ENCODE data around the gene KCTD21.
"Not testable (repeated sequence)": the region's sequence is repeated elsewhere in the genome, so short reads cannot be mapped to it uniquely, and the experiment has no call there.

KCTD21 gene, protein sequence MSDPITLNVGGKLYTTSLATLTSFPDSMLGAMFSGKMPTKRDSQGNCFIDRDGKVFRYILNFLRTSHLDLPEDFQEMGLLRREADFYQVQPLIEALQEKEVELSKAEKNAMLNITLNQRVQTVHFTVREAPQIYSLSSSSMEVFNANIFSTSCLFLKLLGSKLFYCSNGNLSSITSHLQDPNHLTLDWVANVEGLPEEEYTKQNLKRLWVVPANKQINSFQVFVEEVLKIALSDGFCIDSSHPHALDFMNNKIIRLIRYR

DNA sequence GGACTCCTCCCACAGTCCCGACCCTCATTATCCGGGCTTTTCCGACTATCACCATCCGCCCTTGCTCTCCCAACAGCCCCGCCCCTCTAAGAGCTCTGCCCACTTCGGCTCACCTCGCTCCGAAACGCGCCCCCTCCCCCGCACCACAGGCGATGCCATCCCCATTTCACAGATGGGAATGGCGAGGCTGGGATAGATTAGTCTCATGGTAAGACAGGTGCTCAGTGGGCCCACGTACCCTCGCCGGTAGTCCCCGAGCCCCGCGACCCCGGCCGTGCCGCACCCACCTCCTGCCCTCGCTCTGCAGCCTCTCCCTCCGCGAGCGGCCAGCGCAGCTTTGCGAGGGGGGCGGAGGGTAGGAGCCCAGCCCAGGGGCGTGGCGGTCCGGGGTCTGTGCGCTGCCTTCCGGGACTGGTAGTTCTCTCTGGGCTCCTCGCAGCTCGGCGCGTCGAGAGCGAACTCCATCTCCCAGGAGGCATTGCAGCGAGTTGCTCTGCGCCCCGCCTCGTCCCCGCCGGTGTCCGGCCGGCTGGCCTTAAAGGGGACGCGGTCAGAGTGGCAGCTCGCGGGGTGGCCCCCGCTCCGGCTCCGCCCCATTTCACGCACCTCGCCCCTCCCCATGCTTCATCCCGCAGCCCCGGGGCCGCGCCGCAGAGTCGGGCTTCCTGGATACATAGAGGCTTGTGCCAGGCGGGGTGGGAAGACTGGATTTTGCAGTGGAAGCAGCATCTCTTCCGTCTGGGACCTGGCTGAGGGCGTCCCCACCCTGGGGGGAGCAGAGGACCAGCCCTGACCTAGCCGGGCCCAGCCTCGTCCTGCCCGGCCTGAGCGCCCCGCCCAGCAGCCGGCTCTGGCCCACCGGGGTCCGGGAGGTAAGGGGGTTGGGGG is at the start of gene KCTD21, which contains the start of gene USP35:
TSS of gene KCTD21 (minus strand) at position 341 of the 888 bp plus-strand sequence. CDS start 14,072 bp downstream, outside the sequence.
TSS of gene USP35 (plus strand) at position 634 of the 888 bp plus-strand sequence. CDS start 7,327 bp downstream, outside the sequence.
- peak; percentile 92 to 96 for DNase-seq

DNA sequence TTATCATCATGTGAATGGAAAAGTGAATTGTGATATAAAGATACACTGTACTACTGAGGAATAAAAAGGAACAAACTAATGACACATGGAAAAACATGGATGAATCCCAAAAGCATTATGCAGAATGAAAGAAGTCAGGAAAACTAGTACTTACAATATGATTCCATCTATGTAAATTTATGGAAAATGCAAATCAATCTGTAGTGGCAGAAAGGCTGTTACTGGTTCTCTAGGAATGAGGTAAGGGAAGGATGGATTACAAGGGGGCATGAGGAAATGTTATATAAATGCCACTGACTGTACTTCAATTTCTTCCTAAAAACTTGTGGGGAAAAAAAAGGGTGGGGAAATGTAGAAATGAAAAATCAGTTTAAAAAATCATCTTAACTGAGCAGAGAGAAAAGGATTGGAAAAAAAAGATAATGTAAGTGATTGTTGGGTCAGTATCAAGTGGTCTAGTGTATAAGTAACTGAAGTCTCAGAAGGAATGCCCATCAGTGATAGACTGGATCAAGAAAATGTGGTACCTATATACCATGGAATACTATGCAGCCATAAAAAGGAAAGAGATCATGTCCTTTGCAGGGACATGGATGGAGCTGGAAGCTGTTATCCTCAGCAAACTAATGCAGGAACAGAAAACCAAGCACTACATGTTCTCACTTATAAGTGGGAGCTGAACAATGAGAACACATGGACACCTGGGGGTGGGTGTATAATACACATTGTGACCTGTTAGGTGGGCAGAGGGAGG is 49.0 kb upstream of the KCTD21 start:
- no peak for DNase-seq

- no peak for DNase-seq
Measured at GRCh38 chr11:78234006-78234405, 45.6 kb upstream of the KCTD21 start.

DNA sequence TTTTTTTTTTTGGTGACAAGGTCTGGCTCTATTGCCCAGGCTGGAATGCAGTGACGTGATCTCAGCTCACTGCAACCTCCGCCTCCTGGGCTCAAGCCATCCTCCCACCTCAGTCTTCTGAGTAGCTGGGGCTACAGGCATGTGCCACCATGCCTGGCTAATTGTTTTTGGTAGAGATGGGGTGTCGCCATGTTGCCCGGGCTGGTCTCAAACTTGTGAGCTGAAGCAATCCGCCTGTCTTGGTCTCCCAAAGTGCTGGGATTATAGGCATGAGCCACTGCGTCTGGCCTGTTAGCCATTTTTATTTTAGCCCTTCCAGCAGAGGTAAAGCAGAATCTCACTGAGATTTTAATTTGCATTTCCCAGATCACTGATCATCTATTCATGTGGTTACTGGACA is 44.6 kb upstream of the KCTD21 start:
- not testable (repeated sequence) for DNase-seq

DNA sequence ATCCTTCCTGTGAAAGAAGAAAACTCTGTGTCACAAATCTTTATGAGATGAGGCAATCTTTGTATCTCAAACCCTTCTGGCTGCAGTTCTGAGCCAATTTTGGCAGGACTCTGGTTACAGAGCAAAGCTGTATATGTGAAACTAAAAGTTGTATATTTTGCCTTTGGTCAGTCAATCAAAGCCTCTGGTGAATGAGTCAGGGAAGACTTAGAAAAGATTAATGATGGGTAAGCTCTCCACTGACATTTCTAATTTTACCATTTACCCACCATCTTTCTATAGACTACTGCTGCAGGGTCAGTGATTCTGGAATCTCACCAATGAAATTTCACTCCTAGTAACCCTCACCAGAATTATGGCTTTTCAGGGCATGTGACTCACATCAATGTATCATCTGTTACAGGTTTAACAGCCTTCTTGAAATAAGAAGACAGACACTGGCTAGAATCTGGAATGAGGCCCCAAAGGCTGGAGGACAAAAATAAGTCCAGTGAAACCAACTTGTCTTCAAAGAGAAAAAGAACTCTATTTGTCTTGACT is 43.6 kb upstream of the KCTD21 start:
- no peak for DNase-seq

DNA sequence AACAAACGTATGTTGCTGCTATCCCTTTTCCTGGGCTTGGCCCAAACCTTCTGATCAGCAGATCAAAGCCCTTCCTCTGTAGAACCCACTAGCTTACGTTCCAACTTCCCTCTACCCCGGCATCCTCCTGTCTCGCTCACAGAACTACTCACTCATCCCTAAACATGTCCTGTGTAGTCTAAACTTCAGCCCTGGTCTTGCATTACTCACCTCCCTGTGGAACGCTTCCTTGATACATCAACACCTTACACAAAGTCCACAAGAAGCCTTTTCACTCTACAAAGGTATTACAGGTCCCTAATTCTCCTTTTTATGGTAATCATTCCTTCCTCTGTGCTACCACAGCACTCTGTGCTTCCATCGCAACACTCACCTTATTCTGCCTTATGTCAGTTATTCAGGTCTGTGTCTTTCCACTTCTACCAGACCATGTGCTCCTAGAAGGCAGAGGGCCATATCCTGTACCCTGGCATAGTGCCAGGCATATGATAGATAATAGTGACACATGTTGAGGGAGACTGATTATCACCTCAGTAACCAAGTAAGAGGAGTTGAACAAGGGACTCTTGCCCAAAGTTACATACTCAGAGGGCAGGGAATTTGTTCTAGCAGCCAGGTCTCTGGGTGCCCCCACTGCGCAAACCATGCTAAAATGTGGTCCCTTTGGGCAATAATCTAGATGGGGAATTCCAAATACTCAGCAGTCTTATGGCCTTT is 41.9 kb upstream of the KCTD21 start:
- DNase-seq, result no peak

DNA sequence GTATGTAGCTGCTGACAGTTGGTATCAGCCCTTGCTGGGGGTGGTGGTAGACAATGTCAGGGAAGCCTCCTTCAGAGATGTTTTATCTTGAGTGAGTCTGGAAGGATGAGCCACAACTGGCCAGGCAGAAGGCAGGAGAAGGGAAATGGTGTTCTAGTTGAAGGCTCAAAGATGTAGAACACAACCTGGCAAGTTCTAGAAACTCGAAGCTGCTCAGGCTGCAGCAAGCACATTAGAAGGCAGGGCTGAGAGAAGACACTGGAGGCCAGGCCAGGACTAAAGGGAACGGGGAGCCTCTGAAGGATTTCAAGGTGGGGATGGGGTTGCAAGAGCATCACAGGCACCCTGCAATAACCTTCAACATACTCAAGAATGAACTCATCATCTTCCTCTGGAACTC is 40.7 kb upstream of the KCTD21 start:
- no peak for DNase-seq

DNA sequence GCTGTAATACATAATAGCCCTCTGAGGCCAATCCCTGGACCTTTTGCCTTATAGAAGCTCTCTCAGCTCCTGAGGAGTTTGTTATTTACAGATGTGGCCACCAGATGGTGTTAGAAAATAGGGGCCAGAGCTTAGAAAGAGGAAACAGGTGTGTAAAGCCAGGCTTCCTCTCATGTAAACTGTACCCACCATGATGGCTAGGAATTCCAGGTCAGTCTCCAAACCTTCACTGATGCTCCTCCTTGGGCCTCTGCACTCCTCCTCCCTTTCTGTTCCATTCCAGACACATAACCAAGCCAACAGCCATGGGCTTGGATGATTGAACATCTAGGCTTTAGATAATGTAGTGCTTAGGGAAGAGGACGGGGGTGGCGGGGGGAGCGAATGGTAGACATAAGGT is 40.0 kb upstream of the KCTD21 start:
- peak in 1 of 2 donors; percentile 70 for DNase-seq

- no peak for DNase-seq
Measured at GRCh38 chr11:78227921-78228320, 39.5 kb upstream of the KCTD21 start.

- no peak for DNase-seq
Measured at GRCh38 chr11:78226684-78227680, 38.6 kb upstream of the KCTD21 start.

- DNase-seq, result no peak
Measured at GRCh38 chr11:78224906-78225420, 36.5 kb upstream of the KCTD21 start.

- no peak for DNase-seq
Measured at GRCh38 chr11:78224506-78224905, 36.1 kb upstream of the KCTD21 start.

- no peak for DNase-seq
Measured at GRCh38 chr11:78223320-78223954, 35.0 kb upstream of the KCTD21 start.

DNA sequence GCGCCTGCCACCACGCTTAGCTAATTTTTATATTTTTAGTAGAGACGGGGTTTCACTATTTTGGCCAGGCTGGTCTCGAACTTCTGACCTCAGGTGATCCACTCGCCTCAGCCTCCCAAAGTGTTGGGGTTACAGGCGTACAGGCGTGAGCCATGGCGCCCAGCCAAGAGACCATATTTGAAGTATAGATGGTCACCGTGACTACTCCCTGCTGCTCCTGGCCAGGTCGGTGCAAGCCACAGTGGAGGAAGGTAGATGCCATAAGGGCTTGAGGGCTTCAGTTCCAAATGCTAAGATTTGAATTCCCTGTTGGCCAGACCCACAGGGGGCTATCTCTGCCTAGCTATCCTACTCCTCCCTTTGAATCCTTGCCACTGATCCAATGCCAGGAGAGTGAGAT is 34.3 kb upstream of the KCTD21 start:
- DNase-seq, result not testable (repeated sequence)

GRCh38 chr11:78221396-78222315 is 33.2 kb upstream of the KCTD21 start:
- no peak for DNase-seq

DNA sequence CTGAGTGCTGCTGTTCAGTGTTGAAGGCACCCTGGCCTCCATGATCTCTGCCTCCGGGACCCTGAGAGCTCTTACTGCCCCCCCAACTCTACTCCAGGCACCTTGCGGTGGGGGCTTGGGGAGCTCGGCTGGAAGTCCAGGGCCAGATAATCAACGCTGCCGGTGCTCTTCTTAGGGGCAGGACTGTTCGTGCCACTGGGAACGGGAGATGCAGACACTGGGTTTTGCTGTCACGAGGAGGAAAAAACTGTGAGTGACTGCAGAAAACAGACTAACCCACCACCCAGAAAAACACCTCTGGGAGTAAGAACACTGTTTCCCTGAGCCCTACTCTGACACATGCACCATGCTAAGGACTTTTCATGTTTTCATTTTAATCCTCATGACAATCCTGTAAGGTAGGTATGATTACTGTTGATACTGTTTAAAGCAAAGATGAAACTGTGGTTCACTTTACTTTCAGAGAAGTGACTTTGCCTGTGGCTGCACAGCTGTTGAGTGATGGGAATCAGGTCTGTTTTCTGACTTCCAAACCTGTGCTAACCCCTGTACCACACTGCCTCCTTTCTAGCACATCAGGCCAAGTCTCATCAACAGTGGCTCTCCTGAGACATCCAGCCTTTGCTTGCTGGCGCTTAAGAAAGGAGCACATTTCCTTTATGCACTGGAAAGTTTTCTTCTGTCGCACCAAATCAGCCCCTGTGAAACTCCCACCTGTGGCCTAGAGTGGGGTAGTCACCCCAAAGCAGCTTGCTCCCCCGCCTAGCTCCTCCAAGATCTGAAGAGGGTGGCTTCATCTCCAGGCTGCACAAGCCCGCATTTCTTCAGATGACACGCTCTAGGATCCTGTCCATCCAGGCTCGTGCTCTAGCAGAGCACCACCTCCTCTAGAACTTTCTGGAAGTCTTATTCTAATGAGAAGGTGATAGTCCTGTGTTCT is 32.1 kb upstream of the KCTD21 start:
- no peak for DNase-seq

DNA sequence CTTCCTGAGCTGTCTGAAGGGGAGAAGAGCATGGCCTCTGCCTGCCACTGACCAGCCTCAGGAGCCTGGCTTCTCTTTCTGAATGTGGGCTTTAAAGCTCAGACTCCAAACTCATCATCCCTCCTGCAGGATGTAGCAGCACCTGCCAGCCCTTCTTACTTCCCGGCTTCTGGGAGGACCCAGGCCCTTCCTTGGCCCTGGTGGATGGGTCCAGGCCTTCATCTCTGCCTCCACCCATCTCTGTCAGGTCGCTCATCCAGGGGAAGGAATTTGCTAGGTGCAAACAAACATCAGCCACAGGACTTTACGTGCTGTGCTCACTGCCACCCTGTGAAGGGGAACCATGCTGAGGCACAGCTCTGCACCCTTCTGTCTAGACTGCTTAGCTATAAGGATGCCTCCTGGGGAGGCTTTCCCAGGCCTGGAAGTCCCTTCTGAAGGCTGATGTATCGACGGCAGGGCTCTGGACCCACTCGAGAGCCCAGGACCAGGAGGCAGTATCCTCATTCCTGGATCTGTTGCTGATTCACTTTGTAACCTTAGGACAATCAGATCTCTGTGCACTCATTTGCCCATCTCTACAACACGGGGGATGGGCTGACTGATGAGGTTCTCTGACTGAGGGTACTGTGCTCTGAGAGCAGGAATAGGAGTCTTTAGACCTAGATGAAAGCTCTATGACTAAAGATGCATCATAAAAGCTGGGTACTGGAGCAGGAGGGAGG is 31.2 kb upstream of the KCTD21 start:
- DNase-seq, result no peak

Data from bone marrow (tissue), 2 donors.